NCI-H1417 (cell line): ENCODE data around the gene MAP10.
"Not testable (repeated sequence)": the region's sequence is repeated elsewhere in the genome, so short reads cannot be mapped to it uniquely, and the experiment has no call there.

ENCODE experiments used
- DNase-seq, 3 experiments: peaks; one replicate each; lab custom pipeline; 2025; lab: John Stamatoyannopoulos, UW

Gene MAP10, protein sequence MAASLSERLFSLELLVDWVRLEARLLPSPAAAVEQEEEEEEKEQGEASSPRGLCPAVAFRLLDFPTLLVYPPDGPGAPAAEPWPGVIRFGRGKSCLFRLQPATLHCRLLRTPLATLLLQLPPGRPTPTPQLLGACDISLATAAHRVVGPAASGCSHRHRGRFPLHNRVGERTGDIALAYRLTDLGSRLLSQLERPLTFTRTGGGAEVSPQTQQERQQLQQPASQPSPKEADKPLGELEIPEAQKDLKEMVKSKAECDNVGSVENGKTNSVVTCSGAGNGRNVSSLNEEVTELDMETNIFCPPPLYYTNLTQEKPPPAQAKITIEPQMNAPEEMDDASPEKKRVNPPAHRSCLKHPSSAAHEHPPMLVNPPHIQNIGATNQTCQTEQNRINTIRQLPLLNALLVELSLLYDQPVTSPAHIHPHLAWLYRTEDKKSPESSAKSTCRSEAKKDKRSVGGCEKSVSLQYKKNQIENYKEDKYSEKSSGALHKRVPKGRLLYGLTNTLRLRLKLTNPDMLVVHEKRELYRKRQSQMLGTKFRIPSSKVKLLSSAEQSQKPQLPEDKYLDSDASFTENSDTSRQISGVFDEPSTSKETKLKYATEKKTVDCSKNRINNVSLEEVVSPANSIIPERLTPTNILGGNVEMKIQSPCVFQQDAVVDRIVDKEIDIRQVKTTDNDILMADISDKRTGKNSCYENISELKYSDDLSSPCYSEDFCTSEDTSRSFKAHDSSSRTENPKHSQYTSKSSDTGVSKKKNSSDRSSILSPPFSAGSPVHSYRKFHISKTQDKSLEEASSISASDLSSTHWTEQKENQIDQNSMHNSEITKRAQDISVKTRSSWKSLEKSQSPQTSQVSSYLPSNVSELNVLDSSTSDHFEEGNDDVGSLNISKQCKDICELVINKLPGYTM

DNA sequence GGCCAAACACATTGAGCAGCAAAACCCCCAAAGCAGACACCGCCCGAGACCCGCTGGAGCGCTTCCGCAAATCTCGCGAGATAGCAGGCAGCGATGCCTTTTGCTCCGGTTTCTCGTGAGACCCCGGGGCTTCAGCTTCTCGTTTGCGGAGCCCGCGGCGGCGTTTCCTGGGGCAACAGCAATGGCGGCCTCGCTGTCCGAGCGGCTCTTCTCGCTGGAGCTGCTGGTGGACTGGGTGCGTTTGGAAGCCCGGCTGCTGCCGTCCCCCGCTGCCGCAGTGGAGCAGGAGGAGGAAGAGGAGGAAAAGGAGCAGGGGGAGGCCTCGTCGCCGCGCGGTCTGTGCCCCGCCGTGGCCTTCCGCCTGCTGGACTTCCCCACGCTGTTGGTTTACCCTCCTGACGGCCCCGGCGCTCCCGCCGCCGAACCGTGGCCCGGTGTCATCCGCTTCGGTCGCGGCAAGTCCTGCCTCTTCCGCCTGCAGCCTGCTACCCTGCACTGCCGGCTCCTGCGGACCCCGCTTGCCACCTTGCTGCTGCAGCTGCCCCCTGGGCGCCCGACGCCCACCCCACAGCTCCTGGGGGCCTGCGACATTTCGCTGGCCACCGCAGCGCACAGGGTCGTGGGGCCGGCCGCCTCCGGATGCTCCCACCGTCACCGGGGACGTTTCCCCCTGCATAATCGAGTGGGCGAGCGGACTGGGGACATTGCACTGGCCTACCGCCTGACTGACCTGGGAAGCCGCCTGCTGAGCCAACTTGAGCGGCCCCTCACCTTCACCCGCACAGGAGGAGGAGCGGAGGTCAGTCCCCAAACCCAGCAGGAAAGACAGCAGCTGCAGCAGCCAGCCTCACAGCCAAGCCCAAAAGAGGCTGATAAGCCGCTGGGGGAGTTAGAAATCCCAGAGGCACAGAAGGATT lies at the start of gene MAP10:
Gene MAP10 (plus strand): TSS at position 148 of the 917 bp plus-strand sequence. CDS start 34 bp downstream, at position 182.
- DNase-seq = peak in 2 of 3 experiments; percentile 1 to 82

DNA sequence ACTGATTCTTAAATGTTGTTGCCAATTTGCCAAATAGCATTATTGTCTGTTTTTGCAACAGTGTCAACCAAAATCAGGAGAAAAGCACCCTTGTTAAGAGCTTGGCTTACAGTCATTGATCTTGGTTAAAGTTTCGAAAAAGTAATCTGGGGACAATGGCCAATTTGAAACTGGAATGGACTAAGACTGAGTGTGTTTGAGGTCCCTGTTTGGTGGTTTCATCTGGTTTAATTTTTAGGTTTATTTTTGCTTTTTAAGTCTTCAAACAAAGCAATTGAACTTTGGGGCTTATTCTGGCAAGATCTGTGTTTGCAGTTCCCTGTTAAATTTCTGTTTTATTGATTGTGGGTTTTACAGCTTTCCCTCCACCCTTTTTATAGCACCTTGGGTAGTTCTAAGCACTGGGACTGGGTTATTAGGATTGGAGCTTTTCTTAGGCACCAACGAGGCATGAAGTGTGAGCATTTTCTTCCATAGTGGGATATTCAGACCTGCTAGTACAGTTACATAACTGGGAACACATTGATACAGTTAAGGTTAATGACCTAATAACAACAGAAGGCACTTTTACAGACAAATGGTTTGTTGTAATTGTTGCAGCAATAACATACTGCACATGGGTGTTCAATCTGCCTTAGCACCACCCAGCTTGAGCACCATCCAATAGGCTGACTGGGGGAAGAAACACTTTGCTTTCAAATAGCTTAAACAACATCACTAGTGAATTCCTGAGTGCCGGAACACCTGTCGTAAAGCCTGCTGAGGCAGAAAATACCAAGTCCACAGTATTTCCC lies 40.6 kb upstream of the MAP10 start:
- peak in 2 of 3 experiments; percentile 31 to 41 for DNase-seq

DNA sequence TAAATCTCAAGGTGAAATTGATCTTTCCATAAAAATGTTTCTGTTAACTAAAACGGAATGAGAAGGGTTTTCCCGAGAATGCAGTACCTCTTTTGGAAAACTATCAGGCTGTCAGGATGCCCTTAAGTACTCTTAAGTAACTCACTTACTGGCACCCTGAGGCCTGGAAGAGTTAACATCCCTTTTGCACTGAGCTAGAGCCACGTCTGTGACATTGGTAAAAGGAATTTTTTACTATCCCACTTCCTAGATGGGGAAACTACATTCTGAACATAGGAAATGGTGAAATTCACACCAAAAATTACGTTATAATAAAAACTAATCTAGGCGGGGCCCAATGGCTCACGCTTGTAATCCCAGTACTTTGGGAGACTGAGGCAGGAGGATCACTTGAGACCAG lies 39.7 kb upstream of the MAP10 start:
- peak in 1 of 3 experiments; percentile 46 for DNase-seq

DNA sequence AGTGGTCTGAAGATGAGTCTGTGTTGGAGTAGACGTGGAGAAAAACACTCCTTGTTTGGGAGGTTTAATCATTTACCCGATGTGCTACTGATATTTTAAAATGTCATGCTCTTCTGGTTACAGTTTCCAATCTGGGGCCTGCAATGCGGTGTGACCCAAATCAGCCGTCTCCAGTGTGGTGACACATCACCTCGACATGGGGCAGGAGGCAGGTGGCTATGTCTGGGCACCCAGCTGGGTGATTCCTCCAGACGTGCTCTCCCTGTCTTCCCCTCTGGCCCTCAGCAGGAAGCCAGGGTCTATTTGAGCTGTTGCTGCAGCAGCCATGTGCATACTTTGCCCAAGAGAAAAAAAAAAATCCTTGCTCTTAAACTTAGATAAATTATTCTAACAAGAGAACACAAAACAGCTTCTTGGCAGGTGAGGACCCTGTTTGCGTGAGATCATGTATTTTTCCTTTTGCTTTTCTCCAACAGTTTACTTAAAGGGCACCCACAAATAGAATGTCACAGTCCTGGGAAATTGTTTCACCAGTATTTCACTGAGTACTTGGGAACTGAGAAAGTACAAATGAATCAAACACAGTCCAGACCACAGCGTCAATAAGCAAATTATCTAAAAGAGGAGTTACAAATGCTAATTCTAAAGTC lies 38.9 kb upstream of the MAP10 start:
- no peak for DNase-seq

DNA sequence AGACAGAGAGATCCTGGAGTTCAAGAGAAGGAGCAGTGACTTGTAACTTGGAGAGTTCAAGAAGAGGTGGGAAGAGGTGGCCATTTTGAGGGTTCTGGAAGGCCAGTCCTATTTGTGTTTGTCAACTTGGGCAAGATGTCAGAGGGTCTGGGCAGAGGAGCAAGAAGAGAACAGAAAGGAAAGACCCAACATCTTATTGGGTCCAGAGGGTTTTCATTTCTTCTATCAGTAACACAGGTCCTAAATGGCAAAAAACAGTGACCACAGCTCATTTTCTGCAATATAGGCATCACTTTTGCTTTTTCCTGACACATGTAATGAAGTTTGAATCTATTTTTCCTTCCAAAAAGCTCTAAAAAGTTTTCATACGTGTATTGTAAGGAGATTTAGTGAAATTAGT lies 38.3 kb upstream of the MAP10 start:
- DNase-seq = no peak

DNA sequence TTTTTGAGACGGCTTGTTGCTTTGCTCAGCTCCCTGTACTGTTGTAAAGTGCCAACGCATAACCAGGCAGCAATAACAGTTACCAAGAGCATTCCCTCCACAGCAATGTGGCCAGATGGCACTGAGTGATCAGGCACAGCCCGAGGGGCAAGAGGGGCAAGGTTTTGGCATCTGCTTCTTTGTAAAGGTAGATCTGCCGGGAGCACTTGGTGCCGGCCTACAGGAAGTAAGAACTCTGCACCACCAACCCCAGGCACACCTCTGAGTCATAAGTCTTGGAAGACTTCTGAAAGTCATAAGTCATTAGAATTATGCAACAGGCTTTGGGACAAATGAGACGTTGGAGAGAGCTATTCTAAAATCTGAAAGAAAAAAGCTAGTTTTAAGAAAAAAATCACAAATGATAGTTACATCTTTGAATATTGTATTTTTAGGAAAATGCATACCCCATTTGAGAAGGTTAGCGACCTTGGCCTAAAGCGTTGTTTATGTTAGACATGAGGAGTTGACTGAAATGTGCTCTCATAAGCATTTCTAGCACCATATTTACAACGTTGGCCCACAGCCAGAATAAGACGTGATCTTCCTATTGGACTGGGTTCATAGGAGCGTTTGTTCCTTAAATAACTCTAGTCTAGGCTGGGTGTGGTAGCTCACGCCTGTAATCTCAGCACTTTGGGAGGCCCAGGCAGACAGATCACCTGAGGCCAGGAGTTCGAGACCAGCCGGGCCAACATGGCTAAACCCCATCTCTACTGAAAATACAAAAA lies 37.7 kb upstream of the MAP10 start:
- DNase-seq = no peak

DNA sequence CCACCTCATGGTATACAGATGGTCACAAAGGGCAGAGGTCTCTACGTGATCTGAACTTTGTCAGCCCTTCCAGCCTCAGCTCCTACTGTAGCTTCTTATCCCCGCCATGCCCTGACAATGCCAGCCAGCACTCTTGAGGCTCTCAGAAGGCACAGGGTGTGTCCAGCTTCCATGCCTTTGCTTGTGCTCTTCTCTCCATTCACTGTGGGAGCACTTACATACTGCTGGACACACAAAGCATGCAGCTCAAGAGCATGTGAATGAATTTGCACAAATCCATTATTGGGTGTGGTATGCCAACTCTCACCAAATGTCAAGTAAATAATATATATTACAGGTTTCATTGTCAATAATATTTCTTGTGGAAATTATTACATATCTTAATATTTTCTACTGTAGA lies 36.4 kb upstream of the MAP10 start:
- DNase-seq = no peak

DNA sequence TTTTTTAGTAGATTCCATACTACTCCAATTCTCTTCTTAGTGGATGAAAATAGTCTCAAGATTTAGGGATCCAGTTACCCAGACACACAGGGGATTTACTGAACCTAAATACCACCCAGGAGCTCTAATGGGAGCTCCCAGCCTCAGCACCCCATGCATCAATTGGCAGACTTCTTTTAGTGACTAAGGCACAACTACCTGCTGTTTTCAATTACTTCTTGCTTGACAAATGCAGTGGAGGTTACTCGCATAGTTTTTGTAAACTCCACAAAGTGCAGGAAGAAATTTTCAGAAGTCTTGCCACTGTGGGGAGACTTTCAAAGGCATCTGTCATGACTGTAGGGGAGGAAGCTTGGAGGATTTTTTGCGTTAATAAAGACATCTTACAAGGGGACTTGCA lies 35.5 kb upstream of the MAP10 start:
- DNase-seq = no peak

DNA sequence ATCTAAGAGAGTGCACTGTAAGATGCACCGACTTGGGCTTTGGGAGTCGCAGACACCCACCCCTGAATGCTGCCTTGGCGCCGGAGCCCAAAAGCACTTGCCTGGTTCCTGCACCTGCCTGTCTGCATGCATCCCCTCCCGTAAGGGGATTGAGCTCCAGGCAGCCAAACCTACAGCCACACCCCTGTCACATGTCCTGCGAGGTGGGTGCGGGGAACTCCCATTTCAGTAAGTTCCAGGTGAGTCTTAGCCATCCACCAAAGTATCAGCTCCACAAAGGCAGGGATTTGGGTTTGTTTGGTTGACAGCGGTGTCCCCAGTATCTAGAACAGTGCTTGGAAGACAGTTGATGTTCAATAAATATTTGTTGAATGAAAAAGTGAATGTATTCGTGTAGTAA lies 31.5 kb upstream of the MAP10 start:
- no peak for DNase-seq

DNA sequence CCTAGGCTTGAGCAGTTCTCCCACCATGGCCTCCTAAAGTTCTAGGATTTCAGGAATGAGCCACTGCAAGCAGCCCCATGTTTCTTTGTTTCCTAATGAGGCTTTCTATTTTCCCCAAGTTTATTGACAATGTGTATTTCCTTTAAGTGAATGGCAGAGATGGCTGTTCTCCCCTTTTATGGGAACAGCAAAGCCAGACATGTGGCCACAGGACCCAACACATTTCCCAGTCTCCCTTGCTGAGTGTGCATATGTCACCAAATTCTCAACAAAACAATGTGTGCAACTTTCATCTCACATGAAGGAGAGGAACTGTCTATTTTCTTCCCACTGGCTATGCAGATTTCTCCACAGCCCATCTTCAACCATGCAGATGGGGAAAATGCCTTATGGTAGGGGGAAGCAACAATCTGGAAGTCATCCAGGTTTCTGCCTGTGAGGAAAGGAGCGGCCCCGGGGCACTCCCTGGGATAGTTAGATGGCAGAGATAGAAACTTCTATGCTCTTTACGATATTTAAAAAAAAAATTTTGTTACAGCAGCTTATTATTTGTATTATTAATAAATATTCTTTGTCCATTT lies 28.6 kb upstream of the MAP10 start:
- no peak for DNase-seq

DNA sequence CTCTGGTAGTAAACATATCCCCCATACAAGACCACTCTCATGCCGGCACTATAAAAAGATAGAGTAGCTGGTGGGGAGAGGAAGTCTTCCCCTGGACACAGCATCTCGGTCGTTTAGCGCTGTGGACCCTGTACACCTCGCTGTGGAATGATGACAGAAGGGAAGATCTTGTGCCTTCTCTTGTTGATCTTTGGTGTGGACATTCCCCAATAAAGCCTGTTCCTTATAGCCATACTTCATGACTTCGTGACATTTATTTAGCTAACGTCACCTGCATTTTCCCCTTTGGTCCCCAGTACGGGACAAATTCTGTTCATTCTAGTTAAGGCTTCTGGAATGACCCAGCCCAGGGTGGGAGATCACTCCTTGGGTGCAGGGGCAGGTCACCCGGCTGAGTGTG lies 24.9 kb upstream of the MAP10 start:
- DNase-seq = no peak

DNA sequence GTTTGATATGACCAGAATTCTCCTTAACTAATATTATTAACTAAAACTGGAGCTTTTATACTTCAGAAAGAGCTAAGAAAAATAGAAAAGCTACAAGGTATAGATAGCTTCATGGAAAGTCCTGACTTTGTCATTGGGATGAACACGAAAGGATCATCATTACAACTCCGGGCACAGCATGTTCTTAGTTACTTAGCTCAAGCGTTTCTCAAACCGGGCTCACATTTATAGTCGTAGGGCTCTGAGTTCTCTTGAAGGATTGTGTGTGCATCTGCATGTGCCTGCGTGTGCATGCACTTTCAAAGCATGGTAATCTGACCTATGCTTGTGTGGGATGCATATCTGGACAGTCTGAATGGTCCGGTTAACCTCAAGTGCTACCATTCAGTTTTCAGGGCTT lies 20.4 kb upstream of the MAP10 start:
- DNase-seq = peak in 1 of 3 experiments; percentile 24

DNA sequence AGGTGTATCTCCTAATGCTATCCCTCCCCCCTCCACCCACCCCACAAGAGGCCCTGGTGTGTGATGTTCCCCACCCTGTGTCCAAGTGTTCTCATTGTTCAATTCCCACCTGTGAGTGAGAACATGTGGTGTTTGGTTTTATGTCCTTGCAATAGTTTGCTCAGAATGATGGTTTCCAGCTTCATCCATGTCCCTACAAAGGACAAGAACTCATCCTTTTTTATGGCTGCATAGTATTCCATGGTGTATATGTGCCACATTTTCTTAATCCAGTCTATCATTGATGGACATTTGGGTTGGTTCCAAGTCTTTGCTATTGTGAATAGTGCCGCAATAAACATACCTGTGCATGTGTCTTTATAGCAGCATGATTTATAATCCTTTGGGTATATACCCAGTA lies 19.6 kb upstream of the MAP10 start:
- DNase-seq = not testable (repeated sequence)

DNA sequence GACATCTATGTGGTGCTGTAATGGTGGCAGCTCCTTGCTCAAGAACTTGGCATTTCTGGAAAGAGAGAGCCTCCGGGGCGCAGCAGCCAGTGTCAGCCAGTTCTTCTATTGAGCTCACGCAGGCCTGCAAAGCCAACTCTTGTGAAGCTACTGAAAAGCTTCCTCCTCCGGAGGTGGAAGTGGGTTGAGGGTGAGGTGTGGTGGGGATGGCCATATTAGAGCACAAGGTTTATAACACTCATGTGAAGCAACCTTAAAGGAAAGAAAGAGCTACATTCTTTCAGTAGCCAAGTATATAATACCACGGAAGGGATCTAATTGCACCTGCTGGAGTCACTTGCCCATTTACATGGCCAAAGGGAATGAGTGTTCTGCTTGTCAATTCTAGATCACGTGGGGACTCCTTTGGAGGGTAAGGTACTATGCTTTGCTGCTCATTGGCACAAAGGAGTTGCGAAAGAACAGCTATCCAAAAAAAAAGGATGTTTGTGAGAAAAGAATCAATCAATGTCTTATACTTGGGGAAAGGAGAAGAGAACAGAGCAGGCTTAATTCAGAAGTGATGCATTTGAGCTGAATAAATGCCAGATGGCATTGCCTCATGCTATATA lies 18.3 kb upstream of the MAP10 start:
- DNase-seq = peak in 1 of 3 experiments; percentile 41

DNA sequence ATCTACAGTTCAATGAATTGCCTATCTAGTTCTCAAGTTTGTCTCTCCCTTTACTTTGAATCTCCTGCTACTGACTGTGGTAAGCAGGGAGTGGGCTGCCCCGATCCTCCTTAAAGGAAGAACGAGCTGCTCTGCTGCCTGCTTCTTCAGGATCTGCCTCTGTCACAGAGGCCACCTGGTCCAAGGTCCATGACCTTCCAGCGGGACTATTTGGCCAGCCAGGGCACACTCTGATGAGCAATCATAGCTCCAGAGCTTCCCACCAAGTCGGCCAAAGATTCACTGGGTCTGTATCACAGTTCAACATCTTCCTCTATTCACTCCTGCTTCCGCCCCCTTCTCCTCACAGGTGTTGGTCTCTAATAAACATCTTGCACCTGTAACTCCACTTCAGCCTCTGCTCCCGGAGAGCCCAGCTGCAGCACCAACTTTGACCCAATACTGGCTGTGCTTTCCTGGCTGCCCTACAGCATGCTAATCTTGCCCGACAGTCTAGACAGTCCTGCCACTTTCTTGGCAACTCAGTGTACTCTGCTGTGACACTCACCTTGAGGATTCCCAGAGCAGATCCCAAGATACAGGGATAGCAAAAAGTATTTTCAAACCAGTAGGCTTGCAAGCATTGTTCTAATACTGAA lies 16.9 kb upstream of the MAP10 start:
- no peak for DNase-seq

DNA sequence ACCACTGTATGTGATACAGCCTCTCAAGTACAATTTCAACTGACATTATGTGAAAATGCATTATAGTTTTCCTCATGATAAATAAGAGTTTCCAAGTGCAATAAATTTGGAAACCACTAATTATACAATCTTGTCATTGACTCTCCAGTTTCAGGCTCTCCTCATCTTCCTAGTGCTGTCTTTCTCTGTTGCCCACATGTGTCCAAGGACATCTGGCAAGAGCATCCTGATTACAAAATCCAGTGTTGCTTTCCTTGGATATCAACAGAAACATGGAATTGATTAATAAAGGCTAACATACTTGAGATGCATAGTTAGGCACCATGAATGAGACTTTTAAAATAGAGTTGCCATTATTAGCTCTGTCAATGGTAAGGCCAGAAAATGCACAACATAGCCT lies 15.6 kb upstream of the MAP10 start:
- no peak for DNase-seq

DNA sequence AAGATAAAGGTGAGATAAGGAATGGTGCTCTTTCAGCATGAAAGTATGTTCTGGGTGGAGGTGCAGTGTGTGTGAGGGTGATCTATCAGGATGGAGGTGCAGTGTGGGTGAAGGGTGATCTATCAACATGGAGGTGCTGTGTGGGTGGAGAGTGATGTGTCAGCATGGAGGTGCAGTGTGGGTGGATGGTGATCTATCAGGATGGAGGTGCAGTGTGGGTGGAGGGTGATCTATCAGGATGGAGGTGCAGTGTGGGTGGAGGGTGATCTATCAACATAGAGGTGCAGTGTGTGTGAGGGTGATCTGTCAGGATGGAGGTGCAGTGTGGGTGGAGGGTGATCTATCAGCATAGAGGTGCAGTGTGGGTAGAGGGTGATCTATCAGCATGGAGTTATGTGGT lies 12.3 kb upstream of the MAP10 start:
- no peak for DNase-seq

DNA sequence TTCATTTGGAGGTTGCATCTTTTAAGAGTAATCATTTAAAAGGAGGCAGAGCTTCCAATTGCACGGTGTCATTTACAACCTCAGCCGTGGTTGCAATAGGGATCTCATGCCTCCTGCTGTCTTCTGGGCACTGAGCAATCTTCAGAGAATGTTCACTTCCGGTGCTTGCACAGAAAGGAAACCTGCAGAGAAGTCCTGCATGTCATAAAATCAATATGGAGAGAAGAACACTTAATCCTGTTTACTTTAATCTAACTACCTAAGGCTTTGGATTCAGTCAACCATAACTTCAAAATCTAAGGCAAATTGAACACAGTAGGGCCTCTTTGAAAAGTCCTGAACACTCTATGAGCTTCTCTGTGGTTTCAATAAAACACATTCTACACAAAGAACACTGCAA lies 11.3 kb upstream of the MAP10 start:
- DNase-seq = peak; percentile 56 to 85 (median 71)
